Measurements from ENCODE around the gene WDR70. TPM values are rescaled to one million over a fixed set of nuclear protein-coding genes. Genes with fewer than 3 reads are reported as not detected.

The WDR70 gene
- total RNA-seq, 2 donors from 2014 or later = 25.9 to 27.0 TPM

- Histone ChIP-seq H3K27ac (no peak overlapping the region), H3K4me3 (no peak overlapping the region), H3K36me3 (replicated peaks in 1 of 2; ENCODE audit: insufficient read depth in 1 of 2, low read depth in 2 of 2) (no peaks in the 10 kb centered on the region), H3K4me1 (peaks cover 2% of the 10 kb centered on the region), H3K9me3 (no peaks in the 10 kb centered on the region), H3K27me3 (no peaks in the 10 kb centered on the region)
- TF ChIP-seq CTCF (IDR thresholded peaks at IDR 0.05) (no peak), POLR2A (IDR thresholded peaks at IDR 0.05) (no peak)
- ATAC-seq (no peak), DNase-seq (no peak)
- intact Hi-C loops (cut with DNase I) = no loop called here
Observed at GRCh38 chr5:37660319-37660718, 281.2 kb downstream of the WDR70 start.

DNA sequence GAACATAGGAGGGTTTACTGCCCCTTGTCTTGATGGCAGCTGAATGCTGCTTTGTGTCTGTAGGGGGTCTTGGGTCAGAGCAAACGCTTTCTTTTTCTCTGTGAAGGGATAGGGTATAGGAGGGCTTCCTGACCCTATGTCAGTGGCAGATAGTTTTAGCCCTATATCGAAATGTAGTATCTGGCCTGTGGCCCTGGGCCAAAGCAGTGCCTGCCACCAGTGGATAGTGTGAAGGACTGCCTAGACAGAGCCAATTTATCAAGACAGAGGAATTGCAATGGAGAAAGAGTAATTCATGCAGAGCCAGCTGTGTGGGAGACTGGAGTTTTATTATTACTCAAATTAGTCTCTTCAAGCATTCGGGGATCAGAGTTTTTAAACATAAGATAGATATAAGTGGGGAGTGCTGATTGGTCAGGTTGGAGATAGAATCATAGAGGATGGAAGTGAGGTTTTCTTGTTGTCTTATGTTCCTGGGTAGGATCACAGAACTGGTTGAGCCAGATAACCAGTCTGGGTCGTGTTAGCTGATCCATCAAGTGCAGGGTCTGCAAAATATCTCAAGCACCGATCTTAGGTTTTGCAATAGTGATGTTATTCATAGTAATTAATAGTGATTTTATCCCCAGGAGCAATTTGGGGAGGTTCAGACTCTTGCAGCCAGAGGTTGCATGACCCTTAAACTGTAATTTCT, 282.3 kb downstream of the WDR70 start:
- H3K27ac ChIP-seq = no peak overlapping the region
- no peak for DNase-seq
- no peak overlapping the region for H3K4me3 ChIP-seq
- no peaks in the 10 kb centered on the region for H3K27me3 ChIP-seq
- whole genome bisulfite sequencing, 2 donors = 60 to 61% methylated on average over 5 of the region's 5 CpGs
- peaks cover 11% of the 10 kb centered on the region for H3K4me1 ChIP-seq
- H3K36me3 ChIP-seq (replicated peaks in 1 of 2; ENCODE audit: insufficient read depth in 1 of 2, low read depth in 2 of 2) = no peaks in the 10 kb centered on the region
- H3K9me3 ChIP-seq = no peaks in the 10 kb centered on the region
- intact Hi-C loops (cut with DNase I) = no loop called here
- TF ChIP-seq CTCF (IDR thresholded peaks at IDR 0.05) (no peak), POLR2A (IDR thresholded peaks at IDR 0.05) (no peak)
- no peak for ATAC-seq

- no peak overlapping the region for H3K27ac ChIP-seq
- no peak for TF ChIP-seq POLR2A (IDR thresholded peaks at IDR 0.05)
- no peak for TF ChIP-seq CTCF (IDR thresholded peaks at IDR 0.05)
- H3K27me3 ChIP-seq = no peaks in the 10 kb centered on the region
- DNase-seq = no peak
- no peak for ATAC-seq
- H3K4me1 ChIP-seq = peaks cover 11% of the 10 kb centered on the region
- 68 to 72% methylated on average over 2 of the region's 2 CpGs for WGBS, 2 donors
- intact Hi-C loops (cut with DNase I) = no loop called here
- no peaks in the 10 kb centered on the region for H3K36me3 ChIP-seq (replicated peaks in 1 of 2; ENCODE audit: insufficient read depth in 1 of 2, low read depth in 2 of 2)
- no peaks in the 10 kb centered on the region for H3K9me3 ChIP-seq
- H3K4me3 ChIP-seq = no peak overlapping the region
Observed at GRCh38 chr5:37661951-37662350, 282.8 kb downstream of the WDR70 start.

GRCh38 chr5:37662362-37662761, 283.2 kb downstream of the WDR70 start:
- no peak for DNase-seq
- Histone ChIP-seq H3K9me3 (no peaks in the 10 kb centered on the region), H3K4me3 (no peak overlapping the region), H3K36me3 (replicated peaks in 1 of 2; ENCODE audit: insufficient read depth in 1 of 2, low read depth in 2 of 2) (no peaks in the 10 kb centered on the region), H3K4me1 (peaks cover 11% of the 10 kb centered on the region), H3K27ac (no peak overlapping the region), H3K27me3 (no peaks in the 10 kb centered on the region)
- no peak for ATAC-seq
- 48 to 55% methylated on average over 3 of the region's 3 CpGs for WGBS, 2 donors
- TF ChIP-seq POLR2A (IDR thresholded peaks at IDR 0.05) = no peak
- TF ChIP-seq CTCF (IDR thresholded peaks at IDR 0.05) = no peak
- intact Hi-C loops (cut with DNase I) = no loop called here
